ENCODE results near the gene HTR2C.

DNA sequence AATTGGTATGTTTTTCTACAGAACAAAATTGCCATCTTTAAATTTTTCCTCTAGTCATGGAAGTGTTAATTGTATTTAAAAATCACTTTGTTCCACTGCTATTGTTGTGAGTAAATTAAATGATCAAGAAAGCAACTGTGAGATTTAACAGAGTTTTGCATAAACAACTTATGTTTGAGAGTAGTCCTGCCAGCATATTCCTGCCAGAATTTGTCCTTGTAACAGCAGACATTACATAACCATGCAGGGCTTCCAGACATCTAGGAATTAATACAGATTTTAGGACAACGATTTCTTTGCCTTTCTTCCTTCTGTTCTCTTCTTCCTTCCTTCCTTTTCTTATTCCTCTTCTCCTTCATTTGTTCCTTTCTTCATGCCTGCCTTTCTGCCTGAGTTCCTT lies 125.5 kb downstream of the HTR2C start:
- TF ChIP-seq CTCF (IDR thresholded peaks at IDR 0.05 in 2 of 3, conservative IDR thresholded peaks at IDR 0.05 in 1 of 3; ENCODE audit: control insufficient read depth in 2 of 3, extremely low read depth in 1 of 3, insufficient read depth in 1 of 3, low read depth in 3 of 3, low read length in 3 of 3) (no peak), FOS (IDR thresholded peaks at IDR 0.05; ENCODE audit: borderline replicate concordance, extremely low read depth, insufficient read length) (no peak), NFYA (IDR thresholded peaks at IDR 0.05; ENCODE audit: borderline replicate concordance, low read depth, low read length) (no peak), RCOR1 (conservative IDR thresholded peaks at IDR 0.05; ENCODE audit: low read depth, low read length) (no peak)

Data from GM12878 (cell line).